Activated naive CD4-positive, alpha-beta T cell (primary cell): ENCODE data around the gene PEAK3.
A peak's percentile ranks its signal among the peaks of the same experiment; 100 is the strongest.
"Not testable (repeated sequence)": the region's sequence is repeated elsewhere in the genome, so short reads cannot be mapped to it uniquely, and the experiment has no call there.

Source experiments
- DNase-seq, 4 experiments: peaks; one replicate each; lab custom pipeline; 2025; lab: John Stamatoyannopoulos, UW

The PEAK3 gene

GRCh38 chr19:2288818-2289713, 7.1 kb upstream of the PEAK3 start:
- no peak for DNase-seq

DNA sequence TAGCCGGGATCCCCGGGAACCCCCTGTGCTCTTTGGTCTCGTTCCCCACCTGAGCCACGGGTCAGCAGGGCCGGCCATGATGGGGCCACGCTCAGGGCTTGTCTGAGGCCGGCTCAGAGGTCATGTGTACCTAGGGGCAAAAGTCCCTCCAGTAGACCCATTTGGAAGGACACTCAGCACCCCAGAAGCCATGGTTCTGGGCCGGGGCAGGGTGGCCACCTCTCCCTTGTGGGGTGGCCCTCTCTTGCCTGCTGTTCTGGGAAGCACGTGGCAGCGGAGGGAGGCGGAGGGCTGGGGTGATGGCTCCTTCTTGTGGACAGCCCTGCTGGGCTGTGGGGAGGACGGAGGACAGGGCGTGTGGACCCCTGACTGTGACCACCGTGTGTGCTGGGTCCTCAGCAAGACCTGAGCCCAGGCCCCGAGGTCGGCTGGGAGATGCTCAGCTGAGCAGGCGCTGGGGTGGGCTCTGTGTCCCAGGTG, 6.4 kb upstream of the PEAK3 start:
- no peak for DNase-seq

DNA sequence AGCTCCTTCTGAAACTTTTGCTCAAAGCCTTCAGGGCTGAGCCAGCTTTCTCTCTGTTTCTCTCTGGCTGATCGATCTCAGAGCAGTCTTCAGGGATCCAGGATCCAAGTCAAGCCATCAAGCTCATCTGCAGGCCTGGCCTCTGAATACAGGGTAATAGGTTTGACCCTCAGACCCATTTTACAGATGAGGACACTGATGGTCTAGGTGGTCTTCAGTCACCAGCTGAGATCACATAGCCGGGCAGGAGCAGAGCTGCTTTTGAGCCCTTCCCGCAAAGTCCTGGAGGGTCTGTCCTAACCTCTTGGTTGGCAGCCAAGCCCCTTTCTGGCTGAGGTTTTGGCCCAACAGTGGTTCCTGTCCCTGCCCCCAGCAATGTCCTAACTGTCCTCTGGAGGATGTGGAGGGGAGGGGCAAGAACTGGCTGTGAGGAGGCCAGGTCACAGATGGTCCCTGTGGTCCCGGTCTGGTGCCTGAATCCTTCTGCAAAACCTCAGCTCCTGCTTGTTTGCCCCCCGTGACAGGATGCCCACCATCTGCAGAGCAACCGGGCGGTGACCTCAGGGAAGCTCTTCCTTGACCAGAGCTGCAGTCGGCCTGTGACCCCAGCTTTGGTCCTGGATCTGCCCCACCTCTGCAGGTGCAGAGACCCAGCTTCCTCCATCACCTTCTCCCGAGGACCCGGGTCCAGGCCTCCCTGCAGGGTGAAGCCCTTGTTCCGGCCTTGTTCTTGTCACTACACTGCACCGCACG, 5.8 kb upstream of the PEAK3 start:
- no peak for DNase-seq

GRCh38 chr19:2286402-2287140, 4.6 kb upstream of the PEAK3 start:
- DNase-seq, result no peak

- no peak for DNase-seq
These were observed 2.0 kb upstream of the PEAK3 start for GRCh38 chr19:2283835-2284507.

- DNase-seq, result no peak
These were observed 875 bp upstream of the PEAK3 start for GRCh38 chr19:2282862-2283237.

GRCh38 chr19:2281265-2282061, 512 bp downstream of the PEAK3 start:
- DNase-seq, result not testable (repeated sequence)

- no peak for DNase-seq
These were observed 1.2 kb downstream of the PEAK3 start for GRCh38 chr19:2280633-2281264.

DNA sequence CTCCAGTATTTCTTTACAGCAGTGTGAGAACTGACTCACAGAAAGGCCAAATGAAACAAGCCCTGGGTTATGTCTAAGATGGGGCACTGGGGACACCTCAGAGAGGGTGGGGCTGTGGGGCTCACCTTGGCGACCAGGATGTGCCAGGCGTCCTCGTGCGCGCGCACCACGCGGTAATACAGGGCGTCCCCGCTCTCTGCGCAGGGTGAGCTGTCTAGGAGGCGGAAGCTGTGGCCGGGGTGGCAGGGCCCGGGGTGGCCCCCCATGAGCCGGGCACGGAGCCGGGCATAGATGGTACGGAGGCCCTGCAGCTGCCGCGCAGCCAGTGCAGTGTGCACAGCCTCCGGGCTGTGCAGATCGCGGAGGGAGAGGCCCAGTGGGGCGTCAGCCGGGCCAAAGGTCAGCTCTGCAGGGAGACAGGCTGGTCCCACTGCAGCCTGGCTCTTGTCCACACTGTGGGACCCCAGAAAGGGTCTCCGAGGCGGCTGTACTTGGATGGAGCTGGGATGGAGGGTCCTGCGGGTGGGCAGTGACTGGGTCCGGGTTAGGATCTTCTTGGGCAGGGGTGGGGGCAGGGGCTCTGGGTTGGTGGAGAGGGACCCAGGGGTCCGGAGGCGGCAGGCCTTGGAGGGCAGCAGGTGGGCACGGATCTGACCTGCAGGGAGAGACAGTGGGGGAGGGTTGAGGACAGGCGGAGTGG, 3.4 kb downstream of the PEAK3 start:
- no peak for DNase-seq

DNA sequence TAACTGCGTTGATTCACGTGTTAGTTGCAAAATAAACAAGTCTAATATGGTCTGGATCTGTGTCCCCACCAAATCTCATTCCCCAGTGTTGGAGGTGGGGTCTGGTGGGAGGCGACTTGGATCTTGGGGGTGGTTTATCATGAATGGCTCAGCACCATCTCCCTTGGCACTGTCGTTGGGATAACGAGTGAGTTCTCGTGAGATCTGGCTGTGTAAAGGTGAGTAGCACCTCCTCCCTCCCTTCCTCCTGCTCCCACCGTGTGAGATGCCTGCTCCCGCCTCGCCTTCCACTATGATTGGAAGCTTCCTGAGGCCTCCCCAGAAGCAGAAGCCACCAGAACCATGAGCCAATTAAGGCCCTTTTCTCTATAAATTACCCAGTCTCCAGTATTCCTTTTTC, 4.8 kb downstream of the PEAK3 start:
- no peak for DNase-seq

GRCh38 chr19:2276429-2276986, 5.5 kb downstream of the PEAK3 start:
- DNase-seq, result no peak

DNA sequence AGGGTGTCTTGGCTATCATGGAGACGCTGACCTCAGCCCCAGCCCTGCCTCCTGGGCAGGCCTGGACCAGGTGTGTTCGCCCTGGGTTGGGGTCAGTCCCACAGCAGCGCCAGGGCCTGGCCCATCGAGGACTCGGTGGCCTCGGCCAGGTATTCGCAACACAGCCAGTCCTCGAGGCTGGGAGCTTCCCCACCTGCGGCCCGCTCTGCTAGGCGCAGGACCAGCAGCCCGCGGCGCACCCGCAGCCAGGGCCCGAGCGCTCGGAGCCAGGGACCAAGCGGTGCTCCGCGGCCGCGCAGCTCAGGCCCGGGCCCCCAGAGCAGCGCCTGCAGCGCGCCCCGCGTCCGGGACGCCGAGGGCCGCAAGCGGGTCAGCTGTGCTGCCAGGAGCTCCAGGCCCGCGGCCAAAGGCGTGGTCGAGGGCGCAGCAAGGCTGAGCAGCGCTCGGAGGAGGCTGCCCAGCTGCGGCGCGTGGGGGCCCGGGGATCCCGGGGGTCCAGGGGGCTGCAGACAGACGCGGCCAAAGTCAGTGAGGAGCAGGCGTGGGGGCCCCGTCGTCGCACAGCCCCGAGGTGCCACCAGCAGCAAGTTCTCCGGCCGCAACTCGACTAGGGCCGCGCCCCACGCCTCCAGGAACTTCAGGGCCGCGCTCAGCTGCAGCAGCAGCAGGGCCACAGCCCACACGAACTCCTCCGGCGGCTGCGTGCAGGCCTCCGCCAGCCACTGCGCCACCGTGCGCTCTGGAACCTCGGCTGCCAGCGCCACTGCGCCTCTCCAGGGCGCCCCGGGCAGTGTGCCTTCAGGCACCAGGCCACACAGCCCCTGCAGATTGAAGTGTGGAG, 6.2 kb downstream of the PEAK3 start:
- no peak for DNase-seq

- DNase-seq, result peak in 1 of 4 experiments; percentile 51
These were observed 6.9 kb downstream of the PEAK3 start for GRCh38 chr19:2274931-2275535.

- DNase-seq, result no peak
These were observed 7.7 kb downstream of the PEAK3 start for GRCh38 chr19:2274185-2274711.

DNA sequence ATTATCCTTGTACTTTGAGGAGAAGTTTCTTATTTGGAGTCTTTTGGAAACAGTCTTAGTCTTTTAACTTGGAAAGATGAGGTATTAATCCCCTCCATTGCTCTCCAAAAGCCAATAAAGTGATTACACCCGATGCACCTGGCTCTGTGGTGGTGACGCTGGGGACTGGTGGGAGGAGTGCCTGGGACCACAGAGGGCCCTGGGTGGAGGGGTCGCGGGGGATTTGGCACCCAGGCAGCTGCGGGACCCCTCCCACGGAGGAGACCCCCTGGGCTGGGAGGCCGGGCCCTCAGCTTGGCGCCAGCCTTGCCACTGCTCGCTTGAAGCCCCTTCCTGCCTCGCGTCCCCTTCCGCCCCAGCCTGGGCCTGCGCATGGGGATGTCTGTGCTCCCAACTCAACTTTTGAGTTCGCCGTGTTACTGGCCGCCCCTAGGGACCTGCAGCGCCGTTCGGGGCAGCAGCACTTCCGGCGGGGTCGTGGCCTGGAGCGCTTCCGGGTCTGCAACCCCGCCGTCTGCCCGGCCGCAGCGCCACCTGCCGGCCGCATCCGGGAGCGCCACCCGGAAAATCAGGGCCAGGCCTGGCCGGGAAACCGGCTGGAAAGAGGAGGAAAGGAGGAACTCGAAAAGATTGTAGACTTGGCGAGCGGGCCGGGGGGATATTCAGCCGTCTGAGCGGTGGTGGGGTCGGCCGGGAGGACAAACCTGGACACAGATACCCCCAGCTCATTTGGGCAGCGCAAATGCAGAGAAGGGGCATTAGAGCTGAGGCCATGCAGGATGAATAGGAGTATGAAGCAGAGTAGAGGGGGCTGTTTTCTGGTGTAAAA, 8.4 kb downstream of the PEAK3 start:
- DNase-seq, result peak; percentile 46 to 67 (median 54)

DNA sequence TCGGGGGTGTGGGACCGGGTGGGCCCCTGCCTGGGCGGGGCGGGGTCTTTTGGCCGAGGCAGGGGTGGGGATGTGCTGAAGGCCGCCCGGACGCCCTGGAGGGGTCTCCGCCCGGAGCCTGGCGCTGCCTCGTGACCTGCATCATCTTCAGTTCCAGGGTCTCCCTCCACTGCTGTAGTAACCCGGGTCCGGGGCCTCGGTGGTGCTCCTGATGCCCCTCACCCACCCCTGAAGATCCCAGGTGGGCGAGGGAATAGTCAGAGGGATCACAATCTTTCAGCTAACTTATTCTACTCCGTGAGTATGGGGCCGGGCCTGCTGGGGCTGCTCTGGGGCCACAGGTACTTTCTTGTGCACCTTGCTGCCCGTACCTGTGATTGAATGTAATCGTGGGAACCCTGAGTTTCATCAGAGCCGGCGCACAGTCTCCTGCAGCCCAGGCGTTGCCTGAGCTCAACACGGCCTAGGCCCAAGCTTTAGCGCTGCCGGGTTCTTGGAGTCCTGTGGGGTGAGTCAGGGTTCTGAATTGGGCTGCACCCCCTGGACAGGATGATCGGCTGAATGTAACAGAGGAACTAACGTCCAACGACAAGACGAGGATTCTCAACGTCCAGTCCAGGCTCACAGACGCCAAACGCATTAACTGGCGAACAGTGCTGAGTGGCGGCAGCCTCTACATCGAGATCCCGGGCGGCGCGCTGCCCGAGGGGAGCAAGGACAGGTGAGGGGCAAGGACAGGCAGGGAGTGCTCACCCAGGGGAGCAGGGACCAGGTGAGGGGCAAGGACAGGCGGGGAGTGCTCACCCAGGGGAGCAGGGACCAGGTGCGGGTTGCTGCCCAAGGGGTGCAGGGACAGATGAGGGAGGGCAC, 10.5 kb downstream of the PEAK3 start:
- DNase-seq, result no peak
